K562 (cell line): Measurements from ENCODE around the gene ATXN1. TPM values are rescaled to one million over a fixed set of nuclear protein-coding genes. Genes with fewer than 3 reads are reported as not detected.
"Not testable (repeated sequence)": the region's sequence is repeated elsewhere in the genome, so short reads cannot be mapped to it uniquely, and the experiment has no call there.

Source experiments
- ARNT ChIP-seq, 2 experiments: fragments of 450-650 bp; IDR thresholded peaks; 2 replicates each; pipeline ENCODE4 v1.6.1; 2016; ENCODE audit warnings: mild to moderate bottlenecking in 1 of 2
- CBFA2T3 ChIP-seq: fragments of 450-650 bp; IDR thresholded peaks from 2 replicates; pipeline ENCODE4 v1.6.1; 2017
- ELF4 ChIP-seq: fragments of 450-650 bp; formaldehyde crosslinking; IDR thresholded peaks from 2 replicates; pipeline ENCODE4 v1.4.0; 2022; ENCODE audit warnings: missing genetic modification characterization
- FOSL1 ChIP-seq: fragments of 200-800 bp; sonication (Bioruptor generic); conservative IDR thresholded peaks from 2 replicates; pipeline ENCODE4 v1.6.1; 2016; ENCODE audit warnings: missing genetic modification characterization, missing compliant biosample characterization
- HDAC3 ChIP-seq: fragments of 450-650 bp; IDR thresholded peaks from 2 replicates; pipeline ENCODE4 v1.6.1; 2018; ENCODE audit warnings: borderline replicate concordance, mild to moderate bottlenecking, moderate library complexity; ENCODE audit not compliant: partially characterized antibody
- MTA3 ChIP-seq: fragments of 450-650 bp; formaldehyde crosslinking; IDR thresholded peaks from 2 replicates; pipeline ENCODE4 v1.6.1; 2017; ENCODE audit warnings: mild to moderate bottlenecking, borderline replicate concordance
- NCOA4 ChIP-seq: fragments of 450-650 bp; IDR thresholded peaks from 2 replicates; pipeline ENCODE4 v1.6.1; 2018; ENCODE audit warnings: mild to moderate bottlenecking; ENCODE audit not compliant: partially characterized antibody
- NR4A1 ChIP-seq, 2 experiments: fragments of 250-450 bp in 1 of 2; fragments of 450-650 bp in 1 of 2; sonication (Bioruptor Pico) in 1 of 2; IDR thresholded peaks; 2 replicates each; pipeline versions ENCODE4 v1.4.0 to v1.6.1; 2016 to 2020; ENCODE audit warnings: mild to moderate bottlenecking in 2 of 2, missing compliant biosample characterization in 1 of 2, missing genetic modification characterization in 1 of 2, moderate library complexity in 1 of 2
- PHF21A ChIP-seq: fragments of 450-650 bp; IDR thresholded peaks from 2 replicates; pipeline ENCODE4 v1.6.1; 2017; ENCODE audit warnings: low read depth, borderline replicate concordance
- POLR2B ChIP-seq: fragments of 450-650 bp; IDR thresholded peaks from 2 replicates; pipeline ENCODE4 v1.6.1; 2018; ENCODE audit warnings: low read depth; ENCODE audit not compliant: partially characterized antibody
- TEAD1 ChIP-seq, 2 experiments: fragments of 450-650 bp in 1 of 2; sonication (generic) in 1 of 2; formaldehyde crosslinking; IDR thresholded peaks; 2 replicates each; pipeline versions ENCODE4 v1.4.0 to v1.8.0; 2020 to 2022; ENCODE audit warnings: mild to moderate bottlenecking in 2 of 2, missing genetic modification reagents in 1 of 2
- TEAD4 ChIP-seq, 2 experiments: sonication (generic) in 1 of 2; formaldehyde crosslinking in 1 of 2; IDR thresholded peaks; 2 replicates each; pipeline versions ENCODE4 v1.6.1 to v1.8.0; 2012 to 2022; ENCODE audit warnings: borderline replicate concordance in 1 of 2, inconsistent platforms in 1 of 2, low read length in 1 of 2, mild to moderate bottlenecking in 1 of 2, missing genetic modification reagents in 1 of 2
- TOE1 ChIP-seq, 2 experiments: fragments of 450-650 bp in 1 of 2; sonication (generic) in 1 of 2; formaldehyde crosslinking in 1 of 2; IDR thresholded peaks; 2 replicates each; pipeline versions ENCODE4 v1.7.1 to v1.8.0; 2016 to 2022; ENCODE audit warnings: borderline replicate concordance in 2 of 2, mild to moderate bottlenecking in 2 of 2, antibody characterized with exemption in 1 of 2, inconsistent platforms in 1 of 2, low read depth in 1 of 2, missing genetic modification reagents in 1 of 2, moderate library complexity in 1 of 2
- ZNF766 ChIP-seq: fragments of 200-800 bp; sonication (Bioruptor generic); conservative IDR thresholded peaks from 2 replicates; pipeline ENCODE4 v1.6.1; 2016; ENCODE audit warnings: missing genetic modification characterization, missing compliant biosample characterization
- polyA plus RNA-seq, 8 experiments: library from polyadenylated mRNA; depleted of rRNA in 4 of 8; stranded (reverse) in 5 of 8; unstranded in 3 of 8; fragments of >200 nt; fragmentation: Nextera tagmentation in 2 of 8; fragmentation: Illumina TruSeq in 1 of 8; extraction: Ambion mirVana in 2 of 8; extraction: Trizol in 1 of 8; gene quantifications; 2 replicates each; pipeline versions ENCODE4 v1.2.1 to v1.2.3, GENCODE V29; 2011 to 2014; ENCODE audit warnings: inconsistent platforms in 1 of 8, missing spikeins in 1 of 8
- total RNA-seq, 7 experiments: library from RNA; depleted of rRNA in 6 of 7; stranded (reverse); fragments of >200 nt in 6 of 7; fragmentation: Illumina TruSeq in 2 of 7; extraction: Trizol in 2 of 7; gene quantifications; 2 replicates each; pipeline versions ENCODE4 v1.2.1 to v1.2.3, GENCODE V29; 2011 to 2021; ENCODE audit warnings: low replicate concordance in 1 of 7
- TF ChIP-seq, protein P1 (sequence below): fragments of 250-450 bp; sonication (Bioruptor Pico); IDR thresholded peaks from 2 replicates; pipeline ENCODE4 v1.4.0; 2020; ENCODE audit warnings: mild to moderate bottlenecking, moderate library complexity
- TF ChIP-seq, protein P2 (sequence below), 2 experiments: fragments of 450-650 bp; IDR thresholded peaks; 2 replicates each; pipeline ENCODE4 v1.6.1; 2018; ENCODE audit warnings: mild to moderate bottlenecking in 2 of 2, low read depth in 1 of 2; ENCODE audit not compliant: partially characterized antibody in 2 of 2

Gene ATXN1
- total and polyA plus RNA-seq, 9 of the 15 experiments (the other 6 are each of a cell fraction or from before 2014, with no cell fraction given), result under 0.01 to 1.2 (median 0.58) TPM

DNA sequence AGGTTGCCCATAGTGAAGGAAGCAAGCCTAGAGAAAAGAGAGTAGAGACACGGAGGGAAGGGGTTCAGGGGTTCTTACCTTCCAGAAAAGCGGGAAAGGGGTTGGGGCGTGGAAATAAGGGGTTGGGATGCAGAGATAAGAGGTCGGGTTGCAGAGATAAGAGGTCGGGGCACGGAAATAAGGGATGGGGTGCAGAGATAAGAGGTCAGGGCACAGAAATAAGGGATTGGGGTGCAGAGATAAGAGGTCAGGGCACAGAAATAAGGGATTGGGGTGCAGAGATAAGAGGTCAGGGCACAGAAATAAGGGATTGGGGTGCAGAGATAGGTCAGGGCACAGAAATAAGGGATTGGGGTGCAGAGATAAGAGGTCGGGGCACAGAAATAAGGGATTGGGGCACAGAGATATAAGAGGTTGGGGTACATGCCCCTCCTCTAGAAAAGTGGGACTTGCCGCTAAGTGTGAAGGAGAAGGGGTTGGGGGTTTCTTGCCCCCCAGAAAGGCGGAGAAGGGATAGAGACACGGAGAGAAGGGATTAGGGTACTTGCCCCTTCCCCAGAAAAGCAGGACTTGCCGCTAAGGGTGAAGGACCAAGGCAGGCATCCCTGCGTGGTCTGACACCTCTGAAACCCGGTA is 497.7 kb downstream of the ATXN1 start (continued):
- TF ChIP-seq ZNF766 (CRISPR knock-in tag), result 0 out of 2 replicates have a peak, but pooled peaks have one; percentile 63
- peak; percentile 33; the same call in 1 of the 2 replicates for TF ChIP-seq TOE1 (IDR thresholded peaks at IDR 0.05; ENCODE audit: borderline replicate concordance)
- not testable (repeated sequence) for TF ChIP-seq TOE1 (CRISPR knock-in tag; IDR thresholded peaks at IDR 0.05; ENCODE audit: borderline replicate concordance, low read depth); TEAD4 (CRISPR knock-in tag; IDR thresholded peaks at IDR 0.05; ENCODE audit: borderline replicate concordance); NR4A1 (CRISPR knock-in tag; IDR thresholded peaks at IDR 0.05)
- peak; percentile 90 for TF ChIP-seq TEAD4 (IDR thresholded peaks at IDR 0.05; ENCODE audit: low read length)
- TF ChIP-seq, protein P1, sequence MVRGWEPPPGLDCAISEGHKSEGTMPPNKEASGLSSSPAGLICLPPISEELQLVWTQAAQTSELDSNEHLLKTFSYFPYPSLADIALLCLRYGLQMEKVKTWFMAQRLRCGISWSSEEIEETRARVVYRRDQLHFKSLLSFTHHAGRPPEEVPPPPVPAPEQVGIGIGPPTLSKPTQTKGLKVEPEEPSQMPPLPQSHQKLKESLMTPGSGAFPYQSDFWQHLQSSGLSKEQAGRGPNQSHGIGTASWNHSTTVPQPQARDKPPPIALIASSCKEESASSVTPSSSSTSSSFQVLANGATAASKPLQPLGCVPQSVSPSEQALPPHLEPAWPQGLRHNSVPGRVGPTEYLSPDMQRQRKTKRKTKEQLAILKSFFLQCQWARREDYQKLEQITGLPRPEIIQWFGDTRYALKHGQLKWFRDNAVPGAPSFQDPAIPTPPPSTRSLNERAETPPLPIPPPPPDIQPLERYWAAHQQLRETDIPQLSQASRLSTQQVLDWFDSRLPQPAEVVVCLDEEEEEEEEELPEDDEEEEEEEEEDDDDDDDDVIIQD (CRISPR knock-in tag), result 0 out of 2 replicates have a peak, but pooled peaks have one; percentile 11
- TF ChIP-seq HDAC3, result peak; percentile 86
- TF ChIP-seq CBFA2T3, result peak; percentile 99
- TF ChIP-seq, protein P2, sequence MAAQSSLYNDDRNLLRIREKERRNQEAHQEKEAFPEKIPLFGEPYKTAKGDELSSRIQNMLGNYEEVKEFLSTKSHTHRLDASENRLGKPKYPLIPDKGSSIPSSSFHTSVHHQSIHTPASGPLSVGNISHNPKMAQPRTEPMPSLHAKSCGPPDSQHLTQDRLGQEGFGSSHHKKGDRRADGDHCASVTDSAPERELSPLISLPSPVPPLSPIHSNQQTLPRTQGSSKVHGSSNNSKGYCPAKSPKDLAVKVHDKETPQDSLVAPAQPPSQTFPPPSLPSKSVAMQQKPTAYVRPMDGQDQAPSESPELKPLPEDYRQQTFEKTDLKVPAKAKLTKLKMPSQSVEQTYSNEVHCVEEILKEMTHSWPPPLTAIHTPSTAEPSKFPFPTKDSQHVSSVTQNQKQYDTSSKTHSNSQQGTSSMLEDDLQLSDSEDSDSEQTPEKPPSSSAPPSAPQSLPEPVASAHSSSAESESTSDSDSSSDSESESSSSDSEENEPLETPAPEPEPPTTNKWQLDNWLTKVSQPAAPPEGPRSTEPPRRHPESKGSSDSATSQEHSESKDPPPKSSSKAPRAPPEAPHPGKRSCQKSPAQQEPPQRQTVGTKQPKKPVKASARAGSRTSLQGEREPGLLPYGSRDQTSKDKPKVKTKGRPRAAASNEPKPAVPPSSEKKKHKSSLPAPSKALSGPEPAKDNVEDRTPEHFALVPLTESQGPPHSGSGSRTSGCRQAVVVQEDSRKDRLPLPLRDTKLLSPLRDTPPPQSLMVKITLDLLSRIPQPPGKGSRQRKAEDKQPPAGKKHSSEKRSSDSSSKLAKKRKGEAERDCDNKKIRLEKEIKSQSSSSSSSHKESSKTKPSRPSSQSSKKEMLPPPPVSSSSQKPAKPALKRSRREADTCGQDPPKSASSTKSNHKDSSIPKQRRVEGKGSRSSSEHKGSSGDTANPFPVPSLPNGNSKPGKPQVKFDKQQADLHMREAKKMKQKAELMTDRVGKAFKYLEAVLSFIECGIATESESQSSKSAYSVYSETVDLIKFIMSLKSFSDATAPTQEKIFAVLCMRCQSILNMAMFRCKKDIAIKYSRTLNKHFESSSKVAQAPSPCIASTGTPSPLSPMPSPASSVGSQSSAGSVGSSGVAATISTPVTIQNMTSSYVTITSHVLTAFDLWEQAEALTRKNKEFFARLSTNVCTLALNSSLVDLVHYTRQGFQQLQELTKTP (IDR thresholded peaks at IDR 0.05; ENCODE audit: low read depth in 1 of 2, partially characterized antibody in 2 of 2), result peak in 1 of 2 experiments; percentile 87
- TF ChIP-seq ELF4, result peak; percentile 100
- TF ChIP-seq PHF21A, result peak; percentile 67; the same call in 1 of the 2 replicates
- TF ChIP-seq NR4A1 (tag; IDR thresholded peaks at IDR 0.05), result peak; percentile 76; the same call in 1 of the 2 replicates
- TF ChIP-seq MTA3, result 0 out of 2 replicates have a peak, but pooled peaks have one; percentile 12
- TF ChIP-seq ARNT (IDR thresholded peaks at IDR 0.05), result peak in 1 of 2 experiments; percentile 80; a peak in 1 of 4 replicates
- TF ChIP-seq NCOA4, result peak; percentile 84
- peak; percentile 53 for TF ChIP-seq POLR2B
- peak in 1 of 2 experiments; percentile 67; a peak in 2 of 4 replicates for TF ChIP-seq TEAD1 (CRISPR knock-in tag; IDR thresholded peaks at IDR 0.05)
- TF ChIP-seq FOSL1, result peak; percentile 41; the same call in 1 of the 2 replicates
- TF ChIP-seq, all 486 proteins: peak for 104; not testable (repeated sequence) for 382
